Endothelial cell of umbilical vein (primary cell): ENCODE data around the gene NCOA5. TPM values are rescaled to one million over a fixed set of nuclear protein-coding genes. Genes with fewer than 3 reads are reported as not detected.

Source experiments
- BruUV-seq: library from RNA; stranded (reverse); fragments of 400-500 nt; replicated peaks from 2 replicates; lab custom pipeline; 2021; lab: Mats Ljungman, UMichigan
- CTCF ChIA-PET: fragments of 300-600, 350-600 bp; sonication (Branson Sonifier 250); formaldehyde crosslinking; loops from one replicate; lab custom pipeline; 2021; ENCODE audit warnings: antibody characterized with exemption, inconsistent platforms; lab: Charles Lee
- POLR2A ChIA-PET: fragments of 300-600, 350-600 bp; sonication (Branson Sonifier 250); formaldehyde crosslinking; loops from one replicate; lab custom pipeline; 2021; ENCODE audit warnings: antibody characterized with exemption, inconsistent platforms; lab: Charles Lee
- DNase-seq: peaks from one replicate; pipeline ENCODE4 v3.0.0-alpha.2; 2011; ENCODE audit warnings: low read depth, low spot score
- FAIRE-seq: peaks from 2 replicates; lab custom pipeline; 2011; peaks lifted over from hg19 to GRCh38; lab: Jason Lieb, UNC
- H2AFZ ChIP-seq: 2 replicates; pipeline ENCODE4 v1.6.0; 2012; ENCODE audit warnings: low read depth, low read length, control low read depth, inconsistent platforms
- H3K27ac ChIP-seq: 2 replicates; pipeline ENCODE4 v1.5.1; 2011; ENCODE audit warnings: low read depth, mild to moderate bottlenecking, control low read depth, low read length, moderate library complexity; ENCODE audit not compliant: insufficient read depth
- H3K27me3 ChIP-seq, 2 experiments: 2 replicates each; pipeline versions ENCODE4 v1.6.0 to v1.6.1; 2011; ENCODE audit warnings: low read length in 2 of 2, mixed read lengths in 1 of 2; ENCODE audit not compliant: control insufficient read depth in 2 of 2, insufficient read depth in 2 of 2
- H3K36me3 ChIP-seq, 2 experiments: 2 replicates in 1 of 2; 3 replicates in 1 of 2; pipeline ENCODE4 v1.5.1; 2011; ENCODE audit warnings: low read length in 2 of 2, mild to moderate bottlenecking in 1 of 2, moderate library complexity in 1 of 2; ENCODE audit not compliant: control insufficient read depth in 2 of 2, insufficient read depth in 2 of 2; ENCODE audit errors: extremely low read depth in 1 of 2
- H3K4me1 ChIP-seq: 3 replicates; pipeline ENCODE4 v1.5.1; 2011; ENCODE audit warnings: mild to moderate bottlenecking, low read length; ENCODE audit not compliant: control insufficient read depth, insufficient read depth; ENCODE audit errors: extremely low read depth
- H3K4me2 ChIP-seq: 2 replicates; pipeline ENCODE4 v1.6.1; 2011; ENCODE audit warnings: low read length, control low read depth, mixed read lengths; ENCODE audit not compliant: insufficient read depth
- H3K4me3 ChIP-seq, 3 experiments: fragments of 200-600 bp in 1 of 3; sonication (generic), shearing (Covaris generic) in 1 of 3; replicated peaks in 1 of 3; 2 replicates each; pipeline ENCODE4 v1.5.1; 2011 to 2016; ENCODE audit warnings: control low read depth in 3 of 3, low read length in 3 of 3, mild to moderate bottlenecking in 2 of 3, inconsistent platforms in 1 of 3, low read depth in 1 of 3, moderate library complexity in 1 of 3; ENCODE audit not compliant: insufficient read depth in 1 of 3
- H3K79me2 ChIP-seq: 2 replicates; pipeline ENCODE4 v1.6.0; 2012; ENCODE audit warnings: low read length, inconsistent platforms; ENCODE audit not compliant: control insufficient read depth, insufficient read depth
- H3K9ac ChIP-seq: replicated peaks from 2 replicates; pipeline ENCODE3; 2011; ENCODE audit warnings: low read length, control low read depth; ENCODE audit not compliant: insufficient read depth; ENCODE audit errors: extremely low read depth
- H3K9me1 ChIP-seq: replicated peaks from 3 replicates; pipeline ENCODE4 v1.6.0; 2011; ENCODE audit warnings: mild to moderate bottlenecking, low read length; ENCODE audit not compliant: control insufficient read depth, insufficient read depth; ENCODE audit errors: extremely low read depth
- H3K9me3 ChIP-seq: replicated peaks from 2 replicates; pipeline ENCODE4 v1.5.1; 2012; ENCODE audit warnings: low read length, inconsistent platforms; ENCODE audit not compliant: control insufficient read depth, insufficient read depth
- H4K20me1 ChIP-seq: replicated peaks from 2 replicates; pipeline ENCODE3; 2011; ENCODE audit warnings: mild to moderate bottlenecking, low read length; ENCODE audit not compliant: control insufficient read depth, insufficient read depth; ENCODE audit errors: extremely low read depth
- CTCF ChIP-seq, 2 donors: IDR thresholded peaks; 1 replicate in 1 of 2; 2 replicates in 1 of 2; pipeline ENCODE4 v1.5.1; 2011; ENCODE audit warnings: low read length in 2 of 2, mild to moderate bottlenecking in 2 of 2, moderate library complexity in 2 of 2, control low read depth in 1 of 2, inconsistent platforms in 1 of 2, low read depth in 1 of 2; ENCODE audit not compliant: insufficient read depth in 1 of 2; ENCODE audit errors: extremely low read depth in 1 of 2
- EZH2 ChIP-seq: IDR thresholded peaks from 2 replicates; pipeline ENCODE4 v1.6.1; 2012; ENCODE audit warnings: borderline replicate concordance, low read depth, mild to moderate bottlenecking, moderate library complexity, low read length, inconsistent platforms; ENCODE audit not compliant: severe bottlenecking
- FOS ChIP-seq: IDR thresholded peaks from 2 replicates; pipeline ENCODE4 v1.6.1; 2011; ENCODE audit warnings: mild to moderate bottlenecking, low read length, moderate library complexity, borderline replicate concordance; ENCODE audit not compliant: insufficient read depth
- GATA2 ChIP-seq: IDR thresholded peaks from 2 replicates; pipeline ENCODE4 v1.7.0; 2011; ENCODE audit warnings: low read depth, mild to moderate bottlenecking, moderate library complexity, mixed read lengths, low read length; ENCODE audit not compliant: insufficient read length, insufficient read depth
- JUN ChIP-seq: IDR thresholded peaks from 2 replicates; pipeline ENCODE4 v1.6.1; 2011; ENCODE audit warnings: borderline replicate concordance, low read depth; ENCODE audit not compliant: insufficient read length, insufficient read depth
- MAX ChIP-seq: IDR thresholded peaks from 2 replicates; pipeline ENCODE4 v1.6.1; 2011; ENCODE audit not compliant: insufficient read depth, insufficient read length
- MYC ChIP-seq: IDR thresholded peaks from one replicate; pipeline ENCODE4 v1.6.1; 2011; ENCODE audit warnings: mild to moderate bottlenecking, low read depth, low read length
- POLR2A ChIP-seq: IDR thresholded peaks from 2 replicates; pipeline ENCODE4 v1.6.1; 2012; ENCODE audit warnings: low read depth, mild to moderate bottlenecking, control low read depth, low read length
- POLR2AphosphoS5 ChIP-seq: IDR thresholded peaks from 2 replicates; pipeline ENCODE4 v1.6.1; 2012; ENCODE audit warnings: low read depth, mild to moderate bottlenecking, control low read depth, low read length, moderate library complexity; ENCODE audit not compliant: insufficient read depth
- dilution Hi-C: fragments of 300-500 bp; cut with MboI; formaldehyde crosslinking; loops from one replicate; pipeline ENCODE4 v1.15.0; 2019; ENCODE audit warnings: low sequenced_read_pairs; ENCODE audit not compliant: extremely low pct_ligation_motif_present
- intact Hi-C: fragments of 100-400 bp; cut with micrococcal nuclease; formaldehyde crosslinking; loops from one replicate; pipeline ENCODE4 v1.10.0; 2022
- polyA plus RNA-seq, 4 experiments: library from polyadenylated mRNA; depleted of rRNA in 3 of 4; stranded (reverse) in 3 of 4; unstranded in 1 of 4; fragments of >200 nt; gene quantifications; 2 replicates each; pipeline versions ENCODE4 v1.2.1 to v1.2.3, GENCODE V29; 2011 to 2012; ENCODE audit warnings: missing spikeins in 1 of 4
- total RNA-seq: library from RNA; stranded (reverse); gene quantifications from 2 replicates; pipeline ENCODE4 v1.2.3, GENCODE V29; 2021

Gene NCOA5
- total and polyA plus RNA-seq, 2 donors (not counting 3 experiments of a cell fraction or from before 2014, with no cell fraction given) = 32.0 to 39.5 TPM

GRCh38 chr20:46053416-46053815 lies 36.3 kb downstream of the NCOA5 start:
- ChIA-PET POLR2A (no interaction called here), CTCF (no interaction called here)
- Histone ChIP-seq H3K36me3 (no peaks in the 10 kb centered on the region), H3K9ac (no peak overlapping the region), H3K4me3 (no peak overlapping the region), H3K4me1 (peaks cover 10% of the 10 kb centered on the region), H3K4me2 (no peak overlapping the region), H2AFZ (no peak overlapping the region), H3K27ac (no peak overlapping the region), H4K20me1 (no peaks in the 10 kb centered on the region), H3K79me2 (no peaks in the 10 kb centered on the region), H3K9me3 (no peaks in the 10 kb centered on the region), H3K27me3 (peaks cover 2 to 16% of the 10 kb centered on the region in 2 experiments), H3K9me1 (no peaks in the 10 kb centered on the region)
- no peak for DNase-seq
- no peak for FAIRE-seq
- dilution Hi-C loops = no loop called here
- no TSS peak for BruUV-seq
- TF ChIP-seq GATA2 = no peak
- no peak for TF ChIP-seq CTCF (IDR thresholded peaks at IDR 0.05; ENCODE audit: extremely low read depth in 1 of 2, insufficient read depth in 1 of 2, low read depth in 1 of 2, low read length in 2 of 2)
- TF ChIP-seq MAX = no peak
- no peak for TF ChIP-seq MYC
- TF ChIP-seq EZH2 = no peak
- no peak for TF ChIP-seq POLR2A
- TF ChIP-seq JUN = no peak
- no peak for TF ChIP-seq FOS
- no peak for TF ChIP-seq POLR2AphosphoS5
- intact Hi-C loops = no loop called here
